ENCODE measurements around the gene RHOT1.
A peak's percentile ranks its signal among the peaks of the same experiment; 100 is the strongest.
"Not testable (repeated sequence)": the region's sequence is repeated elsewhere in the genome, so short reads cannot be mapped to it uniquely, and the experiment has no call there.

RHOT1 gene

DNA sequence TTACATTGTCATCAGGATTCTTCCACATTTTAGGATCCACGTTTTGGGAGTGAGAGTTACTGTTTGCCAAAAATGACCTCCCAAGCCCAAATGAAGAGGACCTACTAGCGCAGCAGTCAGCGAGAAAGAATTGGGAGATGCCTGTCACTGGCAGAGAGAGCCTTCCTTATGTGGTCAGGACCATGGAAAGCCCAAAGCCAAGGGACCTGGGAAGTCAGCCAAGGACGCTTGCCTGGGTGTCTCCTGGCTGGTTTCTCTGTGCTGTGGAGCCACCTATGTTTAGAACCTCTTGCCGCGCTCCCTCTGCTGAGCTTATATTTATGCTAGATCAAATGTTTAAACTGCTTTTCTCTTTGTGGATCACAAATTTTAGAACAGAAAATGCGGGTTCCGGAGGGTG is 98.4 kb downstream of the RHOT1 start:
- DNase-seq, result peak; percentile 68

DNA sequence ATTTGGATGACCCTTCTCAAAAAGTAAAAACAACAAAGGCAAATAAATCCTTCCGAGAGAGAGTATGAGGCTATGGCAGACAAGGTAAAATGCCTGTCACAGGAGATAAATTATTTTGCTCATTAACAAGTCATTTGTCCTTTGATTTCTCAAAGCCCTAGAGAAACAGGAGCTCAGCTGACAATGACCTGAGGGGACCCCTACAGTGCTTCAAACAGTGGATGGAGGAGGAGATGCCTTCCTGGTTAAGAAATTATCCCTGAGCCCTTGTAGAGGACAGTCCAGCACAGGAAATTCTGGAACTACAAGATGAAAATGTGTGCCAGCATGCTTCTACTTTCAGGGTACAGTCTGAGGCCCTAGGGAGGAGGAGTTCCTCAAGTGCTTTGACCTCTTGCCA is 99.3 kb downstream of the RHOT1 start:
- no peak for DNase-seq

DNA sequence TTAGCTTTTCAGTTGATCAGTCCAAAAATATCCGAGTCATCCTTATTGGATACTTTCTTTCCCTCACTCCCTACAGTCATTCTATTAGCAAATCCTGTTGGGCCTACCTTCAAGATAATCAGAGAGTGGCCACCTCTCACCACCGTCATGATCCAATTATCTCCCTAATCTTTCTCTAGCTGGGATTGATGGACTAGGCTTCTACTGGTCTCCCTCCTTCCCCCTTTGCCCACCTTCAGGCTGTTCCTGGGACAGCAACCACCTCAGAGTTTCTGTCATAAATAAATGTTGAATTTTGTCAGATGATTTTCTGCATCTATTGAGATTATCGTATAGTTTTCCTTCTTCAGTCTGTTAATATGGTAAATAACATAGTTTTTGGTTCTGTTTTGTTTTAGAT is 107.2 kb downstream of the RHOT1 start:
- DNase-seq, result no peak

DNA sequence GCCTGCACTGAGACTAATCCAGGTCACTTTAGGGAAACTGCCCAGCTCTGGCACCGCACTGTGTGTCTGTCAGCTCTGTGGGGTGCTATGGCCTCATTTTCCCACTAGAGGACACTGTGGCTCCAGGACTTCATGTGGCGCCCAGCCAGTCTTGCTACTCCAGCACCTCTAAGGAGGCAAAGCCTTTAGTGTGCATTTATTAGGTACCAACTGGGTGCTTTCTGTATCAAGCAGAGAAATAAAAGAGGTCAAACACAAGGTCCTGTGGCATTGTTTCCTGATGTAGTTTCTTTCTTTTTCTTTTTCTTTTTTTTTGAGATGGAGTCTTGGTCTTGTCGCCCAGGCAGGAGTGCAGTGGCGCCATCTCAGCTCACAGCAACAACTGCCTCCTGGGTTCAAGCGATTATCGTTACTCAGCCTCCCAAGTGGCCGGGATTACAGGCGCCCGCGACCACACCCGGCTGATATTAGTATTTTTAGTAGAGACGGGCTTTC is 110.9 kb downstream of the RHOT1 start:
- peak; percentile 82 for DNase-seq

DNA sequence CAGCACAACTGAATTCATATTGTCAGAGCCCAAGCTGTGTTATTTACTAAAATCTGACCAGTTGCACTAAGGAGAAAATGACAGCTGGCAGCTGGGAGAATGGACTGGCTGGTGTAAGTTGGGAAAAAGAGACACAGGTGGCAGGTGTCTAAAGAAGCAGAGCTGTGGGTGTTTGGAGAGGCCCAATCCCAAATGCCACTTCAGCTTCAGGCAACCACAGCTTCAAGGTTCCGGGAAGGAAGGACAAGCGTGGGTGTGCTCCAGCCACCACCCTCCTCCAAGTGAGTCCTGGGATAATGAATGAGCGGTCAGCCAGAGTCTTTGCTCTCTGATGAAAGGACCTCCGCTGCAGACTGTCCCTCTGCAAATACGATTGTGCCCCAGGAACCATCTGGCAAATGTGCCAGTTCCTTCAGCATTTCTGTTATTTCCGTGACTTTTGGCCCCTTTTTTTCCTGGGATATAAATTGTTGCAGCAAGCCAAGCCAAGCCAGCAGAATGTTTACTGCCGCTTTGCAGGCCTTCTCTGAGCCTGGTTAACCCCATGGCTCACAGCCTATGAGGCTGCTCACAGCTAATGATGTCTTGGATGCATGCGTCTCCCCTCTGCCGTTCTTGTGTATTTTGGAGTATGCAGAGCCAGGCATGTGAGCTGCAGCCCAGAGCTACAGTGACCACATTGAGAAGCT is 113.9 kb downstream of the RHOT1 start:
- DNase-seq, result no peak

DNA sequence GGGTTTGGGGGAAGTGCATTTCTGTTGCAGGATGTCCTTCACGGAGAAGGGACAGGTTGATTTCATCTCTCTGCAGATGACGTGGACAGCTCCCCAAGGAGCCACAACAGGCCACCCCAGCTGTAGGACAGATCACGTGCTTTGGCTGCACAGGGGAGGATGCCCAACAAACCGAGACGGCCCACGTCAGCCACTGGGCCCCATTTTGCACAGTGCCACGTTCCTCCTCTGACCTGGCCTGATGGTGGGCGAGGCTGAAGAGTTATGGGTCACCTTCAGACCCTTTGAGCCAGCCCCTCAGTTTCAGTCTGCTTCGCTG is 114.4 kb downstream of the RHOT1 start:
- DNase-seq, result no peak

DNA sequence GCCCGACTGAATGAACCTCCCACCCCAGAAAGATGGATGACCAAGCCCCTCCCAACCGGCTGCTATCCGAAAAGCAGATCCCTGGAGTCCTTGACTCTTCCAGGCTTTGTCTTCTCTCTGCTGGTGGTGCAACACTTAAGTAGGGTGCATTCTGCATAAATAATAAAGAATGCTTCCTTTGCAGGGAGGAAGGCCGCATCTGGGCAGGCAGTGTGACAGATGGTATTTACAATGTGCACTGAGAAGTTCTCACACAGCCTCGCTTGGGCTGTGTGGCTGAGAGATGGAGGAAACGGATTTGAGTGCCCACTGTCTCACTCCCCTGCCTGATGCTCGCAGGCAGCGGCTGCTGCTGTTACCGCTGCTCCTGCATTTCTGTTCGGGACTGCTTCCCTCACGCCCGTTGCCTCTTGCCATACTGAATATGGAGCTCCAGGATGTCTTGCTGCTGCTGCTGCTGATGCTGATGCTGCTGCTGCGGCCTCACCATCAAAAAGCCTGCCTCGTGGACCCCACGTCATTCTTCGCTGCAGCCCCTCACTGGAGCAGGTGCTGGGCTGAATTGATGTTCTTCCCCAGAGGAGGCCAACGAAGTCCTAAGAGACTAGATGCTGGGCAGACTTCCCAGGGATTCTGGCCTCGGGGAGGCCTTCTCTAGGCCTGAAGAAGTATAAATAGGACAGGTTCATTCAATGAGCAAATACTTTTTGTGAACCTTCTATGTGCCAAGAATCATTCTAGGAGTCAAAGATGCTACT is 116.3 kb downstream of the RHOT1 start:
- DNase-seq, result no peak

DNA sequence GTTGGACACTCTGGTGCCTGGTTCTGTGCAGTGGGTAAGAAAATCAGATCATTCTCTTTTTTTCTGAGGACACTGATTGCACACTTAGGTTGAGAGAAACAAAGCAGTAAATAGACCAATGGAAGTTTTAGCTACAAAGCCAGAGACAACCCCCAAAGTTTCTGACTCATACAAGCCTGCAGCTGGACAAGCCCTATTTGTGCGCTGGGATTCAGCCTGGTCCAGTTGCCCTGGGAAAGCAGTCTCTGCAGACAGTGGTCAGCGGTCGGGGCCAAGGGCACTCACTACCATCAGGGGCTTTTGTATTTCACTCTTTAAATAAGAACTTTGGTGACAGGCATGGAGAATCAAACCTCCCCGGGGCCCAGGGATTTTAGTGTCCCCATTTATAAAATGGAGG is 117.3 kb downstream of the RHOT1 start:
- DNase-seq, result no peak

DNA sequence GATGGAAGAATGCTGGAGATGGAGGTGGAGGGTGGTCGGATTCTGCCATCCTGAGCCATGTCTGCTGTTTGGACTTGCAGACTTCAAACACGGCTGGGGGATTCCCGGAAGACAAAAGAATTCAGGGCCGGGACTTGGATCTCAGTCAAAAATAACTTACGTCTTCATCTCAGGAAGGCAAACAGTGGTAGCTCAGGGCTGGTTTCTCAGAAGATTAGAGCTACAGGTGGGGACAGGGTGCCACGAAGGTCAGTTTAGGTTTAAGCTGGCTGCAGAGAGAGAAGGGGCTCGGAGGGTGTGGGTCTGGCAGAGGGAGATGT is 119.1 kb downstream of the RHOT1 start:
- no peak for DNase-seq

DNA sequence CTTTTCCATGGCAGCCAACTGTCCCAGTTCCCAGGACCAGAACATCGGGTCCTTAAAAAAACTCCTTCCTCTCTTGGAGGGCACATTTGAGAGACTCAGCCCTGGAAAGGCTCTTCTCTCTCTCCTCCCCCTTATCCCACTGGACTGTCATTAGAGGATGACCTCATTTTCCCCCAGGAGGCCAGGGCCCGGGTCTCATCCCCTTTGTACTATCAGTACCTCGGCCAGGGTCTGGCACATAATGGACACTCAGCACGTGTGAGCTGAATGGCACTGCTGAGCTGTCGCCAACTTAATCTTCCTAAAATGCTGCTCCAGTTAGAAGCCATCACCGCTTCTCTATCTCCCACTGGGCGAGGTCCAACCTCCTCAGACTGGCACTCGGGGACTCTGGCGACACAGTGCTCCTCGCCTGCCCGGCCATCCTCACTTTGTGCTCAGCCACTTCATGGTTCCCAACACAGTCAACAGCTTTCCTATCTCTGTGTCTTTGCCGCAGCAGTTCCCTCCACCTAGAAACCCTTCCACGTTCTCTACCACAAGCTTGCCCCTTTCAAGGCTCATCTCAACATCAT is 119.7 kb downstream of the RHOT1 start:
- no peak for DNase-seq

DNA sequence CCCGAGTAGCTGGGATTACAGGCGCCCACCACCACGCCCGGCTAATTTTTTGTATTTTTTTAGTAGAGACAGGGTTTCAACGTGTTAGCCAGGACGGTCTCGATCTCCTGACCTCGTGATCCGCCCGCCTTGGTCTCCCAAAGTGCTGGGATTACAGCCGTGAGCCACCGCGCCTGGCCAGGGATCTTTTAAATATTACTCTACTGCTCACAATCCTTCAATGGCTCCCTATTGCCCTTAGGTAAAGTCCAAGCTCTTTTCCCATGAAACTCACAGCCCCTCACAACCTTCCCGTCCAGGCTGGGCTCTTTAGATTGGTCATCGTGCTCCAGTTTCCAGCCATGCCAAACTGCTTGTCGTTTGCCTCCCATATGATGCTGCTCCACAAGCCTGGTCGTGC is 121.2 kb downstream of the RHOT1 start:
- not testable (repeated sequence) for DNase-seq

DNA sequence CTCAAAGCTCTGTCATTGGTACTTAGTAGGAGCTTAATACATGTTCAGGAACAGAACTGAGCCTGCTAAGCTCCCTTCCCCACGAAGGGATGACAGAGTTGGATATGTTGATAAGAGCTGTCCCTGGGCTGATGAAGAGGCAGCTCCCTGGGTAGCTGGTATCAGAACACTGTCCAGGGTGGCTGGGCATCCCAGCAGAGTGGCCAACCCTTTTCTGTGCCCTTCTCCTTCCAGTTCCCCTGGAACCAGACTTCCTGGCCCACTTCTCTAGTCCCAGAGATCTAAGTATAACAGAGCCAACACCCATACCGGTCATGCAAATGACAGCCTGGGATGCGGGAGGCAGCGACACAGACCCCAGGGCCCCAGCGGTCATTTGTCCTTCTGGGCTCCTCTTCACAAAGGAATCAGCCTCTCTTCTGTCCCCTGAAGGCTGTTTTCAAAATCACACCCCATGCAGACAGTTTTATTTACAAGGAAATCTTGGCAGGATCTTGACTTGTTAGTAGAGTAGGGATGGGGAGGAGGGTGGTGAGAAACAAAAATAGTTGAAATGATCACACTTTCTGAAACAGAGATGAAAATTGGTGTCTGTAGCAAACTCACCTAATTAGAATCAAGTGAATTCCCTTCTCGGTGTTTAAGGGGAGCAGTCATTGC is 122.0 kb downstream of the RHOT1 start:
- DNase-seq, result no peak

DNA sequence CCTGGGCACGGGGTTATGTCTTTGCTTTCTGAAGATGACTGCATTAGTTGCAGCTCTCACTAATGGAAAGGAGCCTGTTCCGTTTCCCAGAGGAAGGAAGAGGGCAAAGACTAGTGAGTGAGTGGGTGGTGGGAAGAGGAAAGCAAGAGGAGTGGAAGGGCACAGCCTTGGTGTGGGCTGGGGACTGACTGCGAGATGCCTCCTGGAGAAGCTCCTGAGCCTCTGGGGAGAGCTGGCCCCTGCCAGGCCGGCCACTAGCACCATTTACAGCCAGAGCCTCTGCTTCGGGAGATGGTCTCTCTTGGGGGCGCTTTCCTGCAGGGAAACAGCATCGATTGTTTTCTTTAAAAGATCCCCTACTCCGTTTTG is 122.5 kb downstream of the RHOT1 start:
- DNase-seq, result no peak

DNA sequence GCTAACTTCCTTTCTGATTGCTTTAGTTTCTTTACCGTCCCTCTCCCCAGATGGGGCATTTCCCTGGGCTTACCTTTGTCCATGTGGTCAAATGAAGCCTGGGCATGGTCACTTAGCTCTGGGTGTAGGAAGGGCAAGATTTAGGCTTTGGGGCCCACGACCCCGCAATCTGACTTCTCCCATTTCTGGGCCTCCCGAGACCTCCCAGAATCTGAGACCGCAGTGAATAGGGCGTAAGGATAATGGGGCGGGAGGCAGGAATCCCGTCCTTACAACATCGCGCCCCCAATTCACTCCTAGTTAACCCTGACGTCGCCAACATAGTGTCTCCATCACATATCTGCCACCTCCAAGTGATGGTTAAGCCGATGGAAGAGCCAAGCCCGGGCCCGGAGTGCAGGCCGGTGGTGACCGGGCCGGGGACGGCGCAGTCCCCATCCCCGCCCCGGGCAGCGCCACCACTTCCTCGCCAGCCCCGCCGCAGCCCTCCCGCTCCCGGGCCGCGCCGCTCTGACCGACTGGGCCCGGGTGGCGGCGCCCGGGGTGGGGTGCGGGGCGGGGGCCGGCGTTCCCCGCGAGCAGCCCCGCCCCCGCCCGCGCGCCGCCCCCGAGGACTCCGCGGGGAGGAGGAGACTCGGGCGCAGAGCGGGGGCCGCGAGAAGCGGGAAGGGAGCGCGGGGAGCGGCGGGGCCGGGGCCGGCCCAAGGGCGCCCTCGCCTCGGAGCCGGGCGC is 123.1 kb downstream of the RHOT1 start, which contains the start of gene RHBDL3:
Gene RHBDL3 (plus strand): TSS at position 641 of the 732 bp plus-strand sequence. CDS start 358 bp downstream, outside the sequence.
- no peak for DNase-seq

DNA sequence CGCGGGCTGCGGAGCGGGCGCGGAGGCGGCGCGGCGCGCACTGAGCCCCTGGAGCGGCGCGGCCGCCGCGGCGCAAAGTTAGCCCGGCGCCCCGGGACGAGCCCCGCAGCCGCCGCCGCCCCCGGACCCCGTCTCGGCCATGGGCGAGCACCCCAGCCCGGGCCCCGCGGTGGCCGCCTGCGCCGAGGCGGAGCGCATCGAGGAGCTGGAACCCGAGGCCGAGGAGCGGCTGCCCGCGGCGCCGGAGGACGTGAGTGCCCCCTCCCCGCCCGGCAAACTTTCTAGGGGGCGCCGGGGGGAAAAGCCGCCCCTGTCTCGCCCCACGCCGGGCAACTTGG is 123.7 kb downstream of the RHOT1 start:
- DNase-seq, result no peak

DNA sequence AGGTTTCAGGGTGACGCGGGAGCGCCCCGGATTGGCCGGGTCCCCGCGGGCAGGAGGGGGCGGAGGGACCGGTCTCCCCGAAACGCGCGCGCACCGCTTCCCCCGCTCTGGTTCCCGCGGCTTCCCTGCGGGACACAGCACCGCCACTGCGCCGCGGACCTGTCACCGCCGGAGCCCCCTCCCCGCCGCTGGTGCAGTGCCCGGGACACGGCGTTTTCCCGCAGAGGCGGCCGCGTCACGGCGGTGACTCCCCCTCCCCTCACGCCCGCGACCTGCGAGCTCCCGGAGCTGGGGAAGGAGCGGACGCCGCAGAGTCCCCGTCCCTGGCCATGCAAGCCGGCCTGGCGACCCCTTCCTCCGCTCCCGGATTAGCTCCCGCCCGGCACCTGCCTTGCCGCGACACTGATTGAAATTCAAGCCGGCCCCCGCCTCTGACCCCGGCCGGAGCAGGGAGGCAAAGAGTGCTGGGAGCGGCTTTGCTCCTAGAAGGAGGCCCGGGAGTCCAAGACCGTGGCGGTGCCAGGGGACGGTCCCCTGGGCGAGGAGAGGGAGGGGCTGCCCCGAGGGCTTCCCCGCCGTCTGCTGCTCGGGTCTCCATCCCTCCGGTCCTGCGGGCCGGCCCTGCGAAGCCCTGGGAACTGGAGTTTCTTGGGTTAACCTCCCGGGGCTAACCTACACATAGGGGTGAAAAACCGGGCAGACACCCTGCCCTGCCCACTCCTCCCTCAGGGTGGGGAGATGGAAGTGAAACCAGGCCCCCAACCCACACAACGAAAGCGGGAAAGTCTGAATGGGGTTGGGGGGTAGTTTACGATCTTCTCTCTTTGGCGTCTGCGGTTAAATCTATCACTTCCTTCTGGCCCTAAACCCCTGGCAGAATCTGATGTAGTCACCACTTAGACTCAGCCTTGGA is 124.3 kb downstream of the RHOT1 start:
- no peak for DNase-seq

DNA sequence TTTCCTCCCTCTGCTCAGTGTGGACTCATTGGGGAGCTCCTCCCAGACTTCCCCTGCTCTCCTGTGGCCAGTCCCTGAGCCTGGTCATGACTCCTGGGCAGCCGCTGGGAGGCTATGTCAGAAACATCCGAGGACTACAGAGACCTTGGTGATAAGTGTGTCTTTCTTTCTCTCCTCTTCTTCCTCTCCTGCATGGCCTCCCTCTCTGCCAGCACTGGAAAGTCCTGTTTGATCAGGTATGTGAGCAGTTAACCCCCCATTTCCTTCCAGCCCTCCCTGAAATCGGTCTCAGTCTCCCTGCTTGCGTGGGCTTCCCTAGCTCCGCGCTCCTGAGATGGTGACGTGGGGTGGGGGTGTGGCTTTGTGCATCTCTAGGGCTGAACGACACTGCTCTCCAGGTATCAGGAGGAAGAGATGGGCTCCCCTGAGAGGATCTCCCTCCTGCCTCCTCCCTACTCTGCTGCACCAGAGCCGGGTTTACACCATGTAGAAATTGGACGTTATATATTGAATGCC is 125.4 kb downstream of the RHOT1 start:
- DNase-seq, result no peak

DNA sequence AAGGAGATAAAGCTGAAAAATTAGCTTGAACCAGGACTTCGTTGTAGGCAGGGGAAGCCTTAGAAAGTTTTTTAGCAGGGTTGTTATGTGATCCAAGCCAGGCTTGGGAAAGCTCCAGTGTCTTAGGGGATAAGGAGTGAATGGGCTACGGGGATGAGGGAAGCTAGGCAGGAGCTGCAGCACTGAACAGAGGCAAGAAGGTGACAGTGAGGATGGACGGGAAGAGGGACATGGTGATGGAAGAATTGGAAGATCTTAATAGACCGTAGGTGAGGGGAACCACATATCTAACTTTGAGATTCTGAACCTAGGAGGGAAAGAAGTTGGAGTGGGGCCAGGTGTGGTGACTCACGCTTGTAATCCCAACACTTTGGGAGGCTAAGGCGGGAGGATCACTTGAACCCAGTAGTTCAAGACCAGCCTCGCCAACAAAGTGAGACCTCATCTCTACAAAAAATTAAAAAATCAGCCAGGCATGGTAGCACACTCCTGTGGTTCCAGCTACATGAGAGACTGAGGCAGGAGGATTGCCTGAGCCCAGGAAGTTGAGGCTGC is 126.5 kb downstream of the RHOT1 start:
- no peak for DNase-seq

DNA sequence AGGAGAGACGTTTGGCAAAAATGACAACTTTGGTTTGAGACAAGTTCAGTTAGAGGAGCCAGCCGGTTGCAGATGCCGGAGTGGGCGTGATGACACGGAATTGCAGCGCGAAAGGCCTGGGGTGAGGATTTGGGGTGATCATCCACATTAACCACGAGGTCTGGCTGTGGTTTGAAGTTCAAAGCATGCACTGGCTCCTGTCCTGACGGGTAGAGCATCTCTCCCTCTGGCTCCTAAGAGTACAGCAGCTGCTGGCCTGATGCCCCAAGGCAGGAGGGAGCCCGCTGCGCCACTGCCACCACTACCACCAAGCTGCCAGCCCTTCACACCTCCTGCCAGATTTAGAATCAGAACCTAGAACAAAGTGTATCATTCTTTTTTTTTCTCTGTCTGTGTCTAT is 127.1 kb downstream of the RHOT1 start:
- no peak for DNase-seq

DNA sequence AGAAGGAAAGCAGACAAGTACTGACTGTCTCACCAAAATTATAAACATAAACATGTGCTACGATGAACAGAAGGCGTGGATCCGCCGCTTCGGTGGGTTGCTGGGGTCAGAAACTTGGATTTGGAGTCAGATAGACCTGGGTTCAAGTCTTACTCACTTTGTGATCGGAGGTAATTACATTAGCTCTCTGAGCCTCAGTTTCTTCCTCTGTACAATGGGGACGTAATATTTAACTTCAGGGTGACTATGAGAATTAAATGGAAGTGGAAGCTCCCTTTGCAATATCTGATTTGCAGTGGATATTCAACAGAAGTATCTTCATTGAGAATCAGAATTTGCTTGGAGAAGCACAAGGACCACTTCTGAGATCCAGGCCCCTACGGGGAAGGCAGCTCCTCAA is 129.5 kb downstream of the RHOT1 start:
- no peak for DNase-seq

DNA sequence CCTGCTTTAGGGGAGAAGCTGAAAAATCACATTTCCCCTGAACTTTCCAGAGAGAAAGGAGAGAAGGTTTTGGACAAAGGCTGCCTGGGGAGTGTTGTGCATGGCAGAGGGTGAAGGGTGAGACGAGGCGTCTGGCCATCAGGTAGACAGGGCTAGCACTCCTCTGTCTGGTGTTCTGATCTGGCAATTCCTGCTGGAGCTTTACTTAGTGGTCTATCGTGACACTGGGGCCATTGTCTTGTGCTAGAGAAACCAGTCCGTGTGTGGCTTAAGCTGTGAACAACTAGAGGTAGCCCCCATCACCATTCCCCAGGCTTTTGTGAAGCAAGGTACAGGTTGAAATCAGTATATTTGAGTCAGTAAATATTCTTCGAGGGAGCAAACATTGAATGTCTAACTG is 131.8 kb downstream of the RHOT1 start:
- DNase-seq, result no peak

DNA sequence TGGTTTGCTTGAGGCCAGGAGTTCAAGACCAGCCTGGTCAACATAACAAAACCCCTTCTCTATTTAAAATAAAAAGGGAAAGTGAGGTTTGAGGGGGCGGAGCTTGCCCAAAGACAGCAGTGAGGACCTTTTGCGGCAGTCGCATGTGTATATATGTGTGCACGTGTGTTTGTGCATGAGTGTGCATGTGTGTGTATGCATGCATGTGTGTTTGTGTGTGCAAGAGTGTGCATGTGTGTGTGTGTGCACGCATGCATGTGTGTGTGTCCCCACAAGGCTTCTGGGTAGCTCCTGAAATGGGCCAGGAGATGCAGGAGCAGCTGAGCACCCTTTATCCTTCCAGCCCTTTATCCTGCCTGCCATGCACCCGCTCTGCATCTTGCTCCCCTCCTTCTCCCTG is 132.3 kb downstream of the RHOT1 start:
- DNase-seq, result no peak

All from femur (tissue), 1 donor.